Right kidney (tissue), 1 donor: Measurements from ENCODE around the gene FNDC3B.

ENCODE experiments used
- DNase-seq: peaks from one replicate; pipeline ENCODE4 v3.0.0-alpha.2; 2016

FNDC3B gene

DNA sequence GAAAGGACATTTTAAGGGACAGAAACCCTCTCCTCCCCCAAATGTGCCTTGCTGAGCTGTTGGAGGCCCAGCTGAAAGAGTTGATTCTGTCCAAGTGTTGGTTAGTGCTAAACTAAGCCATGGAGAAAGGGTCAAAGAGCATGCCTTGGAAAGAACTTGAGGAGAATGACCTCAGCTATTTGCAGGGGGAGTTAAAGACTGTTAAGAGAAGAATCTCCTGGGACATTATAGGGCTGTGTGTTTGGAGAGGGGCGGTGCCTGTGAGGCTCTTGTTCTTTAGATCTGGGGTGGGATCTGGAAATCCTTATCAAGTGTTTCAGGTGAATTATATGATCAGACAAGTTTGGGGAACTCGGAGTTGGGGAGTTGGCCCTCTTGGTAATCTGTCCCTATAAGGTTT lies 13.0 kb downstream of the FNDC3B start:
- no peak for DNase-seq

GRCh38 chr3:172054115-172054764 lies 14.9 kb downstream of the FNDC3B start:
- no peak for DNase-seq

- no peak for DNase-seq
These were observed 17.0 kb downstream of the FNDC3B start for GRCh38 chr3:172056416-172056815.

DNA sequence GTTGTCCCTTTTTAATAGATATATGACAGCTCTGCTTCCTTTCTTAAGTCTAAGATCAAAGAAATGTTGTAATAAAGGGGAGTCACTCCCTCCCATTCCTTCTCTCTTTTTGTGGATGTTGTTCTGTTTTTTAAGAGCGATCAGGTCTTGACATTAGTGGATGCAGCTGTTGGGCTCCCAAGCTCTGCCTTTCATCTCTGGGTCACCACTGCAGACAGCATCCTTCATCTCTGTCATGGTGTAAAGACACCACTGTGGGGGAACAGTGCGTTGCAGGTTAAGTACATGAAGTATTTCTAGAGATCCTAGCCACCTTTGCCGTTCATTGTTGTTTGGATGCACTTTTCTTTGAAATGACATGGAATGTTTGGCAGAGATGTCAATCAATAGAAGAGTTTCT lies 17.7 kb downstream of the FNDC3B start:
- no peak for DNase-seq

DNA sequence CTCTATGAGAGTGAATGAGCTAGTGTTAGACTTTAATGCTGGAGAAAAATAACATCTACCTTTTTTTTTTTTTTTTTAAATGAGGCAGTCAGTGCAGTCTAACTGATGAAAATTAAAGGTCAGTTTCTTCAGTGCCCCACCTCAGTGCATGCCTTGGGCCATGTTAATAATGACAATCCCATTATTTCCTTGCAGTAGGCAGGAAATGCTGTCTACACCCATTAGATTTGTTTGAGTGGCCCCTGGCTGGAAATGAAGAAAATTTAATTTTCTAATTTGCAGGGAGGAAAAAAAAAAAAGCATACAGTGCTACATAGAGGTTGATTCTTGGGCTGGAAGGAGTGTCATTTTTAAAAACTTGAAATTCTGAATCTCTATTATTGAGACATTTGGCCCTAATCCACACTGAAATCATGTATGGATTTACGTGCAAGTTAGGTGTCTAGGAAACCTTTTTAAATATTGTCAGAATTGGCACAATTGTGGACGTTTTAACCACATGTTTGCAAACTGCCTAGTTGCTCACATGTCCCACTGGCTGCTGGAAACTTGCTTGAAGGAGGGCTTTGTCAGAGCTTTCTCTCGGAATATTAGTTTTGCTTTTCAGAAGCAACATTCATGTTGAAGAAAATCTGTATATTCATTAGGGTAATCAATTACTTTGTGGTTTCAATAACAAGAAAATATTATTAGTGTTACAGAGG lies 18.4 kb downstream of the FNDC3B start:
- no peak for DNase-seq

DNA sequence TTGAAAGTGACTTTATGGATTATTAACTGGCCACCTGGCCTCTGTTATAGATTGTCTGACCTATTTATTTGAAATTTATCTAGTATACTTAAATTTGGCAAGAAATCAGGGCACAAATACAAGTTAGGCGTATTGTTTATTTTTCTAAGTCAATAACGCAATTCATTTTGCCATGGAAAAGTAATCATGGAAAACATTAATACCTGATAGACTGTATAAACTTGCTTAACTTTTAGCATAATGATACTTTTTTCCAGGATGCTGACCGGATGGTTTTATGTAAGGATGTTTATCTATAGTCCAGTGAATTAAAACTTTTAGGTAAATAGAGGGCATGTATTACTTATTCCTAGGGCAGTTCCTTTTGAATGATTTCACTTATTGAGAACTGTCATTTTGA lies 20.2 kb downstream of the FNDC3B start:
- DNase-seq = no peak

DNA sequence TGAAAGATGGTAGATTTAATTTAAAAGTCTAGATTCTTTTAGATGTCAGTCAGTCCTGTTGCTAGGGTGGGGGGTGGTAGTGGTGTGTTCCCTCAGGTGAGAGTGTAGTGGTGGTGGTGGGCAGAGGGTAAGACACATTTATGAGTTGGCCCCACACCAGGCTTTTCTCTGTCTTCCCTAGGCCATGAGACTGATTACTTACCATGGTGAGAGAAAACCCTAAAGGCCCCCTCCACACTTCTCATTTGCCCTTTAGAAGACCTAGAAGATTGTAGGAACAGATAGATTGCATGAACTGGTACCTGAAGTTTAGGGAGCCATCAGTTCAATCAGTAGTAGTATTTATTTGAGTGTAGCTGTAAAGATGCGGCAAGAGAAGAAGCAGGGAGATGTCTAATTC lies 20.9 kb downstream of the FNDC3B start:
- no peak for DNase-seq

DNA sequence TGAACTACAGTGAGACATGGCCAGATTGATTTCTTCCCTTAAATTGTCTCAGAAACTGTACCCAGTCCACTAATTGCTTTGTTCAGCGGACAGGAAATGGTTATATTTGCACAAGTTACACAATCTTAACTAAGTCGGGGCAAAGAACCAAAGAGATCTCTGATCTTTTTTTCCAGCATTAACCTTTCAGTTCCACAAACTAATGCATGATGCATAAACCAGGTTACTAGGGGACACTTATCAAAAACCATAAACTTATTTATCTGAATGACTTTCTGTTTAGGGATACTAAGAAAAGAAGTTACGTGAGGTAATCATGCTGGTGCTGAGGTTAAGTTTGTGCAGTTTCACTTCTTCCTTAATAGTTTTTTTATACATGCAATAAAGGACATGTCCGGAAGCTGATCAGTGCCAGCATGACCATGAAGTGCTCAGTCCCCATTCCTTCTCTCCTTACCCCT lies 22.4 kb downstream of the FNDC3B start:
- no peak for DNase-seq

DNA sequence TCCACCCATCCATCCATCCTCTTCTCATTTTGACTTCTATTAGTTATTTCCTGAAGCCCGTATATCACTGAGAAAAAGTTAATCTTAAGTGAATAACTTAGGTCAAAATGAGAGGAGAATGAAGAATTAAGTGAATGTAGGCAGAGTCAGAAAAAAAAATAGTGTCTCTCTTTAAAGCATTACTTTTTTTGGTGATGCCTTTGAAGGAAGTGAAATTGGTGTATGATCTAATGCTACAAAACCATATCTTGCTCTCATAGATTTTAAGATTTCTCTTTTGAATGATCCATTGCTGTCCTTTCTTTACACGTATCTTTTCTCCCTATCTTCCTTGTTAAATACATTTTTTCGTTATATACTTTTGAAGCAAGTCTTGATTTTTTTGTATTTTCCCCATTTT lies 23.4 kb downstream of the FNDC3B start:
- no peak for DNase-seq

- DNase-seq = no peak
These were observed 24.4 kb downstream of the FNDC3B start for GRCh38 chr3:172063456-172064432.

GRCh38 chr3:172065527-172065926 lies 26.1 kb downstream of the FNDC3B start:
- no peak for DNase-seq

DNA sequence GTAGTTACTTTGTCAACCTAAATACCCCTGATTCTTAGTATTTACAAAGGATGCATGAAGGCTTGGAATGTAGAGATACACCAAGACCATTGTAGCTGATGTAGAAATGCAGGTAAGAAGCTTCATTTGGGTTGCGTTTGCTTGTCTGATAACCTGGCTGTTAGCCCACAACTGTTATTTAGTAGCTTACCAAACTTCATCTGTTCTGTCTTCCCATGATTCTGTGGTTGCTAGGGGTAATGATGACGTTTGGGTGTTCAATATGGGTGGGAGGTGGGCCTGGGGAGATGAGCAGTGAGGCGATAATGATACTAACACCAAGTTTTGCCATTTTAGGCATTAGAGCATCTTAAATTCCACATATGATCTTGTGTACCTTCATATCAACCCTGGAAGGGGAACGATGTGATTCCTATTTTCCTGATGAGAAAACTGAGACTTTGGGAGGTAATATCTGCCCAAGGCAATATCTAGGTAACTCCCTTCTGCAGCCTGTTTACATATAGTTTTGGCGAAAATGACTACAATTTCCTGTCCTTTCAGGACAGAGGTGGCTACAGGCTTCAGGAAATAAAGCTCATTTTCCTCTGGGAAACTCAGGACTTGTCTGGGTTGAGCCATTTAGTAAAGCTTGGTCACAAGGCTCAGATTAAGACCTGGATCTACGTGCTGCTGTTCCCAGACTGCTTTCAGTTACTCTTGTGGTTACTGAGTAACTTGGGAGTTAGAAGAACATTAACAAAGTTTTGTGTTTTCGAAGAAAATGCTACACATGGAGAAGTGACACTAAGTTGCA lies 26.8 kb downstream of the FNDC3B start:
- DNase-seq = no peak

GRCh38 chr3:172066880-172067796 lies 27.8 kb downstream of the FNDC3B start:
- DNase-seq = no peak

GRCh38 chr3:172067837-172068440 lies 28.6 kb downstream of the FNDC3B start:
- DNase-seq = no peak

GRCh38 chr3:172068977-172069376 lies 29.6 kb downstream of the FNDC3B start:
- no peak for DNase-seq

GRCh38 chr3:172069478-172069877 lies 30.1 kb downstream of the FNDC3B start:
- no peak for DNase-seq

DNA sequence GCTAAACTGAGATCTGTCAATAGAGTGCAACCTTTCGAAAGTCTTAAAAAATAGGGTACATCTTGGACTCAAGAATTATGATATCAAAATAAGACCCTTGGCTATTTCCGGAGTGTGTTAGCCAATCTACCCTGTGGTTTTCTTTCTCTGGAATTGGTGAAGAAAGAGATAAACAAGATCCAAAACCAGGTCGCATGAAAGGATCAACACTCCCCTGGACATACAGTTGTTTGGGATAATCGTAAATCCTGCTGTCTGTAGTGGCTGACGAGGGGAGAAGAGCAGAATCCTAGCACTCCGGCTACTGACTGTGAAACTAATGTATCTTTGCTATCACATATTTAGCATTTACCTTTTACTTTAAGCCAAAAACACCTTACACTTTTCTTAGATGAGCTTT lies 30.9 kb downstream of the FNDC3B start:
- no peak for DNase-seq

DNA sequence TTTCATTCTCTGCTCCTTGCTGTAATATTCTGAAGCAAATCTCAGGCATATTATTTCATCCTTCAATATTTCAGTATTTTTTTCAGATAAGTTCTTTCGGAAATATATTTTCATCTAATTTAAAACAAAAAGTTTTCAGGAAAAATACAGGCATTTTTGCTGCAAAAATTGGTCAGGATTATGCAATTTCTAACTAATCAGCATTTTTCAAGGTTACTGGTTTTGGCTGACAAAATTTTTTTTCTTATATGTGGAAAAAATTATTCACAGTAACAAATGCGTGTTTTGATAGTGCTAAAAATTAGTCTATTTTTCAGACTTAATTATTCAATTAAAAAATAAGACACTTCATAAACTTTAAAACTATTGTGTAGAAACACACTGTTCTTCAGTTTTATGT lies 31.4 kb downstream of the FNDC3B start:
- no peak for DNase-seq

DNA sequence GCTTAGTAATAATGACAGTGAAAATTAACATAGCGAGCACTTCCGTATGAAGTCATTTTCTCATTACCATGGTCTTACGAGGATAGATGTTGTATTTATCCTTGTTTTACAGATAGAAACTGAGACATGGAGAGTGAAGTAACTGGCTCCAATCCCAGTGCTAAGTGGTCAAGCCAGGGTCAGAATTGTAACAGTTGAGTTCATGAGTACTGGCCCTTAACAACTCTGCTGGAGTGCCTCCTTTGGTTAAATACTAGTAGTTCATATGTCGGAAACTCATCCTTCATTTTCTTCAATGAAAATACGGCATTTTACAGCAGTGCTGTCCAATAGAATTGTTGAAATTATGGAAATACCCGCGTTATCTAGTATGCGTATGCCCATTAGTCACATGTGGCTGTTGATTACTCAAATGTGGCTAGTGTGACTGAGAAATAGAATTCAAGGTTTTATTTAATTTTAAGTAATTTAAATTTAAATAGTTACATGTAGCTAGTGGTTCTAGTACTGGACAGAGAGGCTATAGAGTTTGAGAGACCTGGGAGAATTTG lies 32.5 kb downstream of the FNDC3B start:
- no peak for DNase-seq

- DNase-seq = no peak
These were observed 33.2 kb downstream of the FNDC3B start for GRCh38 chr3:172072543-172072942.
